GM21526 (cell line): ENCODE measurements around the gene HYAL2.
"Not testable (repeated sequence)": the region's sequence is repeated elsewhere in the genome, so short reads cannot be mapped to it uniquely, and the experiment has no call there.

Source experiments
- ATAC-seq: cut with Tn5 transposase; IDR thresholded peaks from one replicate; pipeline ENCODE4 v1.9.1; 2021; ENCODE audit warnings: moderate library complexity; ENCODE audit not compliant: unreplicated experiment, low FRiP score

HYAL2 gene

DNA sequence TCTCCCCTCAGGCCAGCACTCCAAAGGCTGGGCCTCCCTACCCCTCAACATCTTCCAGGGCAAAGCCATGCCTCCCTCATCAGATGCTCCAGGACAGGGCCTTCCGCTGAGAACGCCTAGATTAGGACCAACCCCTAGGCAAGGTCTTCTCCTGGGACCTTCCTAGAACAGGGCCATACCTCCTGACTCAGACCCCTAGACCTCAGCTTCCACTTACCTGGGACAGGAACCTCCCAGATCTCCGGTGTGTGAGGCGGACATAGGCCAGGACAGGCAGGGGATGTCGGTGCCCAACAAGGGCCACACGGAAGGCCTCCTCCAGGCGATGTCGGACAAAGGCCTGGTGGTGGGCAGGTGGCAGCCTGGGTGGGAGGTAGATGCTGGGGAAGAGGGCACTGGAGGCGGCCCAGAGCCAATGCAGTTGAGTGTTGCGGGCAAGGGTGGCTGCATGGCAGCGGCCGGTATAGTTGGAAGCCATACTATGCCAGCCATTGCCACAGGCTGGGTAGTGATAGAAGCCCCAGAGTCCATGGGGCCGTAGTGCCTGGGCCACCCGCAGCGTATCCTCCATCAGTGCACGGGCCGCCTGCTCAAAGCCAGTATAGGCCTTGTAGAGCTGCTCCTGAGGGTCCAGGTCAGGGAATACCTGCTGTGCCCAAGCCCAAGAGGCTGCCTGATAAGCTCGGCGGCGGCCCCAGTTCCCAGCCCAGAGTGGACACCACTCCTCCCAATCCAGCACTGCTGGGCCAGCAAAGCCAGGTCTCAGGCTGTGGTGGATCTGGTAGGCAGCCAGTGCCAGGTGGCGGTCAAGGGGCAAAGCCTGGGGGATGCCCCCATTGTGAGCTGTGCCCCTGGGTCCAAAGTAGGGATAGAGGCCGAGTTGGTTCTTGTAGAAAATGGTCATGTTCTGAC is 27.8 kb downstream of the HYAL2 start:
- ATAC-seq: no peak

DNA sequence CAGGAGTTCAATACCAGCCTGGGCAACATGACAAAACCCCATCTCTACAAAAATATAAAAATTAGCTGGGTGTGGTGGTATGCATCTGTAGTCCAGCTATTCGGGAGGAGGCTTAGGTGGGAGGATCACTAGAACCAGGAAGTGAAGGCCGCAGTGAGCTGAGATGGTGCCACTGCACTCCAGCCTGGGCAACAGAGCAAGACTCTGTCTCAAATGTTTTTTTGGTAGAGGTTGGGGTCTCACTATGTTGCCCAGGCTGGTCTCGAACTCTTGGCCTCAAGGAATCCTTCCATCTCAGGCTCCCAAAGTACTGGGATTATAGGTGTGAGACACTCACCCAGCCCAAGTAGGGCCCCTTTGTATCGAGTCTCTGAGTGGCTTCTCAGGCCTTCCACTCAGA is 28.5 kb downstream of the HYAL2 start:
- no peak for ATAC-seq

DNA sequence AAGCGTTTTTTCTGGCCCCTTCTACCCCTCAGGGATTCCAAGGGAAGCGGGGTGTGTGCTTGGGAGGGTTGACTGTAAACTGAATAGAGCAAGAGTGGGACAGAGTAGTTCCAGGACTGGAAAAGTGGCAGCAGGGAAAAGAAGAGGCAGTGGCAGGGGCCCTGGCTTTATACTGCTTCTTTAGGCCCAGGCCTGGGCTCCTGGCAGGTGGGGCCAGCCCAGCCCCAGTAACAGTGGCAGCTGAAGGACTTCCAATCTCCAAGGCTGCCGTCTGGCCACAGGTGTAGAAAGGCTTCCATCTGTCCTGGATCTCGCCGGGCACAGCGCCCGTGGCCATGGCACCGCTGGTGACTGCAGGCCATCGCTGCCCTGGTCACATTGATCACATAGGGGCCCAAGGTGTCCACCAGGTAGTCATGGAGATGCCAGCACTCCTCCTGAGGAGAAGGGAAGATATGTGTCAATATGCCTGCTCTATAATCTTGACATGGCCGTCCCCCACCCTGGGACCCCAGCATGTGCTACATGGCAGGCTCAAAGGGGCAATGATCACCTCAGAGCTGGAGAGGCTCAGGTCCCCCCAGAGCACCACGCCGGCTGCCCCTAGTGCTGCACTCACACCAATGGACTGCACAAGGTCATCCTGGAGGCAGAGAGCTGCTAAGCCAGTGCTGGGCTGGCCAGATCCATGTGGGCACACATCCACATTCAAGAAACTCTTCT is 29.3 kb downstream of the HYAL2 start:
- no peak for ATAC-seq

DNA sequence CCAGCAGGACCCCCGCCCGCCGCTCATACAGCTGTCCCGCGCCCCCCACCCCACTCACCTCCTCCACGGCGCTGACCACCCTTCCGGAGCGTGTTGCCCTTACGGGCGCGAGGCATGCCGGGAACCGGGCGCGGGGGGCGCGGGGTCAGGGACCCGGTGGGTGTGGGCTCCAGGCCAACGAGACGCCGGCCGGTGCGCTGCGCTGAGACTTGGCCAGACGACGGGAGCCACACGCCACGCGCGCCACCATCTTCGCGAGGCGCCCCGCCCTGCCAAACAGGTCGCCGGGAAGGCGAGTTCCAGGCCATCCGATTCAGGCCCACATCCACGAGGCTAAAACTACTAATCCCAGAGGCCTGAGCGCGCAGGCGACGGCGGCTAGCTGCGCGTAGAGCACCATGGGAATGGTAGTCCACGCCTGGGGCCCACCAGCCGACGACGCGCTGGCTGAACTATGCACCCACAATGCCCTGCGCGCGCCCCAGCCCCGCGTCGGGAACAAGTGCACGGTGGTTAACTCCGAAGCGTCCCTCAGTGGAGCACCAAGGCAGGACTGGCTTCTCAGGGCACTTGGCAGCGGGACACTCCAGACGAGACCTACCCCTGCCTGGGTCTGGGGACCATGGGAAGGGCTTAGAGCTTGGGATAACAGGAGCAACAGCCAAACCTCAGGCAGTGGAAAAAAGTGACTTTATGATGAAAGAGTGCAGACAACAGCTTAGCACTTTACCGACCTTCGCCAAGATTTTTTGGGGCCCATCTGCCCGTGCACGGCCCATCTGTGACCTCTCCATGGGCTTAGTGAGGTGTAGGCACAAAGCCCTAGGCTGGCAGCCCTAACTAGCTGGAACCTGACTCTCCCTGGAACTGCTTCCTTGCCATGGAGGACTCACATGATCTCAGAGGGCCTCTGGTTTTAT is 30.1 kb downstream of the HYAL2 start, which contains the start of gene IFRD2:
TSS of gene IFRD2 (minus strand) at position 271 of the 920 bp plus-strand sequence. CDS start at position 116, 155 bp downstream.
- ATAC-seq: peak; percentile 85

DNA sequence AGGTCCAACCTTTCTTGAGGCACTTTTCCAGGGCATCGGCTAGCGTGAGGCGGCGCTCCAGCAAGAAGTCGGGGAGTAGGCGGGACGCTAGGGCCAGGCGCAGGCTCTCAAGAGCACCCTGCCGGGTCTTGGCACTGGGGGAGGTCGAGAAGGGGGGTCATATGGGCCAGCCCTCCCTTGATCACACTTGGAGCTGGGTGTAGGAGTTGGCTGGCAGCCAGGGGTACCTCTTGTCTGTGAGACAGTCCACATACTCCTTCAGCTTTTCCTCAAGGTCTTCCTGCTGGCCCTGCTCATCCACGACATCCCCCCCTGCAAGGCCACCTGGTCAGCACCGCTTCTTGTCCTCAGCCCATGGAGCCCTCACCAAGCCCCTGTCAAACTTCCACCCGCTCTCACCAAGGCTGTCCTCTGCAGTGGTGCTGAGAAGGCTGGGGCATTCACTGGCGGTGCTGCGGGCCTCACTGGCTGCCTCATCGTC is 32.3 kb downstream of the HYAL2 start:
- ATAC-seq: no peak

DNA sequence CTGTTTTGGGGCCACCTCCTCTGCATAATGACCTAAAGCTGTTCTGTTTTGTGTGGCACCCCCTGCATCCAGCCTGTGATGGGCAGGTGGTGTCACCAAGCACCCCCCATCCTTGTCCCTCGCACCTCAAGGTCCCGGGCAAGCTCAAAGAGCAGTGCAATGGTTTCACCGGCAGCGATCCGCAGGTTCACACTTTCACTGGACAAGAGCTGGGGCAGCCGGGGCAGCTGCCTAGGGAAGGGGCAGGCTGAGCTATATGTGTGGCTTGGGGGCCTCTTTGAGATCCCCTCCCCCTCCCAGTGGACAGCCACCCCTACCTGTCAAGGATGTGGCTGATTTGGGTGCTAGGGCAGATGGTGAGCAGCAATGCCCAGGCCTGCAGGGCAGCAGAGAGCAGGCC is 33.4 kb downstream of the HYAL2 start:
- ATAC-seq: no peak

DNA sequence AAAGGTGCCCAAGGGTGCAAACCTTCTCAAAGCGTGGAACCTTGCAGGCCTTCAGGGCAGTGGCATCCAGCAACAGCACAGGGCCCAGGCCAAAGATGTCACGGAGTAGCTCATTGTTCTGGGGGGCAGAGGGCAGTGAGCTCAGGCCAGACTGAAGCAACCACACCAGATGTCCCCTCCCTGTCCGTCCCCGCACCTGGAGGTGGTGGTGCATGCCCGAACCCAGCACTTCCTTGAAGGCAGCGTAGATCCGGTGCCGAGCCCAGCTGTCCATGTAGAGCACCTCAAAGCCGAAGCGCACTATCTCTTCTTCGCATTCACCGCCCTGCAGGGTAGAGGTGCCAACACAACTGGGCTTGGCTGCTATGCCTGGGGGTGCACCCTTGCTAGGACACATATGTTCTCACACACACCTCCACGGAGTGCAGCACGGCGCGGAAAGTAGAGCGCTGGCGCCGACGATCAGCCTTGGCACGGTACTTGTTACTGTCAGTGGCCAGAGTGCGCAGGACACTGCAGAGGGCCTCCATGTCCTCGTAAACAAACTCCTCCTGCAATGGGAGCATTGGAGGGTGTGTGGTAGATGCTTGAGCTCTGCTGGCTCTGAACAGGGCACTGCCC is 34.0 kb downstream of the HYAL2 start:
- no peak for ATAC-seq

DNA sequence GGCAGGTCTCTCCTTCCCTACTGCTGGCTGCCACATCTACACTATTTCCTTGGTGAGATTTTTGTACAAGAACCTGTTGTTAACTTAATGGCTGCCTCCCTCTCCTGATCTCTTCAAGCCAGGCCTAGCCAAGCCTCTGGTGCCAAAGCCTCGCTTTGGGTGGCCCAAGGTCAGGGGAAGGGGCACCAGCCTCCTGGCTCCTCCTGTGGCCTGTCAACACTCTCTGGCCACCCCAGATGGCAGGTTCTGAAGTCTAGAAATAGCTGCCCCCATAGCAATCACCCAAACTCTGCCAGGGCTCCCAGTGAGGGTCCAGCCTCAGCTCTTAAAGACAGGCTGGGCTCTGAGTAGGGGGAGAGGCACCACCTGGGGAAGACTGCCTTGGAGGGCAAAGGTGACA is 35.3 kb downstream of the HYAL2 start:
- no peak for ATAC-seq

DNA sequence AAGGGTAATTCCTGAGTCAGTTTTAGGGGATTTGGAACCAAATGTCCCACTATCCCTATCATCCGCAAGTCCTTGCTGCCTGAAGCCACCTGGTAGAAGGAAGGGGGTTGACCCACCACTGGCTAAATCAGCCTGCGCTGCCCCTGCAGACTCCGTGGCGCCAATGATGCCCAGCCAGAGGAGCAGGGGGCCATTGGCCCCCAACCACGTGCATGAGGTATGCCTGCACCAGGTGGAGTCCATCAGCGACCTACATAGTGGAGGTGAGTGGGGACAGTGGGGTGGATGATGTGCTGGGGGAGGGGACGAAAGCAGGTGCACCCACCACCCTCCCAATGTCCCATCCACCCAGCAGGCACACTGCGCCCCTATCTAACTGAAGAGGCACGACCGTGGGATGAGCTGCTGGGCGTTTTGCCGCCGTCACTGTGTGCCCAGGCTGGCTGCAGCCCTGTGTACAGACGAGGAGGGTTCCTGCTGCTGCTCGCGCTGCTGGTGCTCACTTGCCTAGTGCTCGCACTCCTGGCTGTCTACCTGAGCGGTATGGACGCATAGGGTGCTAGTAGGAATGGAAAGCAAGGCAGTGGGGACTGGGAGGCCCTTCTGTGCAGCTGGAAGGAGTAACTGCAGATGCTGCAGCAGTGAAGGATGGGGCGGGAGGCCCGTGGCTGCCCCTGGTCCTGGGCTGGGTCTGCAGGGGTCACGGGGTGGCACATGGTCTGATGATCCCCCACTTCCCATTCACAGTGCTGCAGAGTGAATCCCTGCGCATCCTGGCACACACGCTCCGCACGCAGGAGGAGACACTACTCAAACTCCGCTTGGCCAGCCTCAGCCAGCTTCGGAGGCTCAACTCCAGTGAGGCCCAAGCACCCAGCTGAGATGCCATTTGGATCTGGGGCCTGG is 36.0 kb downstream of the HYAL2 start:
- ATAC-seq: no peak

DNA sequence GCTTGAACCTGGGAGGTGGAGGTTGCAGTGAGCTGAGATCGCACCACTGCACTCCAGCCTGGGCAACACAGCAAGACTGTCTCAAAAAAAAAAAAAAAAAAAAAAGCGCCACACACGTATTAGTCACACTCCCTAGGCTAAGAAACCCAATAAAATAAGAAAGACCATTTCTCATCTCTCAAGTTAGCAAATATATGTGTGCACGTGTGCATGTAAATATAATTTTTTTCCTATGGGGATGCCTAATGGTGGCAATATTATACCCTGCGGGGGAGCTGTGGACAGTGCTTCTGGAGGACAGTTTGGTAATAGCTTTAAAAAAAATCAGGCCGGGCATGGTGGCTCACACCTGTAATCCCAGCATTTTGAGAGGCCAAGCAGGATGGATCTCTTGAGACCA is 38.4 kb downstream of the HYAL2 start:
- not testable (repeated sequence) for ATAC-seq

DNA sequence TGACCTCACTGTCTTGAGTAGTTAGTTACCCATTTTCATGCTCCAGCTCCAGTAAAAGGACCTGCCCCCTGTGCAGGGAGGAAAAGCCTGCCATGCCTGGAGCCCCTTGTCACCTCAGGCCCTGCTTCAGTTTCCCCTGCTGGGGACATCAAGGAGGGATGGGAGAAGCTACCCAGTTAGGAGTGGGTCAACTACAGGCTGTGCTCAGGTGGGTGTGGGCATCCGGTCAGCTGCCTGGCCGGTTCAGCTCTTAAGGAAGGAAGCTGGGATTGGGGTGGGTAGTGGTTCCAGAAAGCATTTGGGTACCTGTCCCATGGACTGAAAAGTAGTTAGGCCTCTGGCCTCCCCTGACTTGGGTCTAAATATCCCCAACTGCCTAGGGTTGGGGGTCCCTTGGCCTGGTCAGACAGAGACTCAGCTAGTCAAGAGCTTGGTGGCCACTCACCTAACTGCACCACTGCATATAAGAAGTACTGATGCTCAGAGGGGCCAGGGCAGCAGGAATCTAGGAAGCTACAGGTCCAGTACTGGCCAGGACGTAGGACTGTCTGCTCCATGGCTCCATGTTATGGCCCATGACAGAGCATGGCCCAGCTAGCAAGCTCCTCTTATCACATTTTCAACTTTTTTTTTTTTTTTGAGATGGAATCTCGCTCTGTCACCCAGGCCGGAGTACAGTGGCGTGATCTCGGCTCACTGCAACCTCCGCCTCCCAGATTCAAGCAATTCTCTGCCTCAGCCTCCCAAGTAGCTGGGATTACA is 43.1 kb downstream of the HYAL2 start:
- ATAC-seq: no peak

DNA sequence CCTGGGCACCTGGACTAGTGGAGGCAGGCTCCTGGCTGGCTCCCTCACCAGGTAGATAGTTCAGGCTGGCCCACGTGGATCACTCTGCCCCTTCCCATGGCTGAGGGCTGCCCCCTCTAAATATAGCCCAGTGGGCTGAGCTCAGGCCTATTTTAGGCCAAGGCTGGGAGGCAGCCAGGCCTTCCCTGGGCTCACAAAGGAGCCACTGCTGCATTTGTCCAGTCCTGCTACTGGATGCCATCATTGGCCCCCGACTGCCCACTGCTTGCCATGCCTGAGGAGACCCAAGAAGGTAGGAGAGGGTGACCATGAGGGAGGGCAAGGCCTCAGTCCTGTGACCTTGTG is 43.7 kb downstream of the HYAL2 start, which contains the start of gene LSMEM2:
TSS of gene LSMEM2 (plus strand) at position 208 of the 345 bp plus-strand sequence. CDS start at position 235, 27 bp downstream.
- ATAC-seq: no peak

DNA sequence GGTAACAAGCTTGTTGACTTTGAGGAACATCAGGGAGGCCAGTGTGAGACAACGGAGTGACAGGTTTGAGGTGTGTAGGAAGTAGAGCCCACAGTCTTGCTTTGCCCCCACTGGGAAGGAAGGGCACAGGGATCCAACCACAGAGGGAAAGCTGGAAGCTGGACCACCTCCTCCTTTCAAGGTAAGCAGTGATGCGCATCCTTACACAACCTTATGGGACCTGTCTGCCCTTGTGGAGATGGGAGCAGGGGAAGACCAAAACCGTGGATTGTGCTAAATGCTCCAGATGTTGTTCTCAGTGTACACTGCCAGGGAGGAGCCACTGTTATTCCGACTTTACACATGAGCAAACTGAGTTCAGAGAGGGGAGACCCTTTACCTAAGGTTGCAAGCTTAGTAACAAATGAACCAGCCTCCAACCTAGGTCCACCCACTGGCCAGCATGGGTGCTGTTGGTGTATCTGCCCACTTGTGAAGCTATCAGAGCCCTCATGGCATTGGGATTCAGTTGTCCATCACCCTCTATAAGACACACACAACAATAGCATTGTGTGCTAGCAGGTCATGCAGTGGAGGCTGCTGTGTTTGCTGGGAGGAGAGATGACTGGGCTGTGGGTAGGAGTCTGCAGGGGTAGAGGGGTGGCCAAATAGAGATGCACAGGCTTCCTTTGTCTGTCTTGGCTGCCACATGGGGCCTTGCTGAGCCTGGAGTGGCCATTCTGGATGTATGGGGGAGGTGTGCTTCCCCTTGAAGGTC is 44.2 kb downstream of the HYAL2 start:
- ATAC-seq: no peak

DNA sequence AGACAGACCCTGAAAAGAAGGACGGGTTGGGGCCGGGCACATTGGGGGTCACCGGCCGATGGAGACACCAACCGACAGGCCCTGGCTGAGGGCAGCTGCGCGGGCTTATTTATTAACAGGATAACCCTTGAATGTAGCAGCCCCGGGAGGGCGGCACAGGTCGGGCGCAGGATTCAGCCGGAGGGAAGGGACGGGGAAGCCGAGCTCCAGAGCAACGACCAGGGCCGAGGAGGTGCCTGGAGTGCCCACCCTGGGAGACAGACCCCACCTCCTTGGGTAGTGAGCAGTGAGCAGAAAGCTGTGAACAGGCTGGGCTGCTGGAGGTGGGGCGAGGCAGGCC is 45.8 kb downstream of the HYAL2 start:
- ATAC-seq: no peak

DNA sequence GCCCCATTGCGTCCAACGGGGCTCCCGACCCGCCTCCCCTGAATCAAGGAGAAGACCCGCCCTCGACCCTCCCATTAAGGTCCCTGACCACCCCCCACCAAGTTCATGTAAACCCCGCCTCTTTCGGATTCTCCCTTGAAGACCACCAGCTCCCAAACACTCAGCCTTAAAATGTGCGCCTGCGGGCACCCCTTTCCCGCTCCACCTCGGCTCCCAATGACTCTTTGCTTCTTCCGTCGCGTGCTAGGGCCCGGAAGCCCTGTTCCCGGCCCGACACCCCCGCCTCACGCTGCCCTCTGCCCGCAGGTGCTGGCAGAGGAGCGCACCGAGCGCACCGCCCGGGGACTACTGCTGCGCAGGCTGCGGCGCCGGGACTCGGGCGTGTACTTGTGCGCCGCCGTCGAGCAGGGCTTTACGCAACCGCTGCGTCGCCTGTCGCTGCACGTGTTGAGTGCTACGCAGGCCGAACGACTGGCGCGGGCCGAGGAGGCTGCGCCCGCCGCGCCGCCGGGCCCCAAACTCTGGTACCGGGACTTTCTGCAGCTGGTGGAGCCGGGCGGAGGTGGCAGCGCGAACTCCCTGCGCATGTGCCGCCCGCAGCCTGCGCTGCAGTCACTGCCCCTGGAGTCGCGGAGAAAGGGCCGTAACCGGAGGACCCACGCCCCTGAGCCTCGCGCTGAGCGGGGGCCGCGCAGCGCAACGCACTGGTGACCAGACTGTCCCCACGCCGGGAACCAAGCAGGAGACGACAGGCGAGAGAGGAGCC is 46.4 kb downstream of the HYAL2 start:
- no peak for ATAC-seq

DNA sequence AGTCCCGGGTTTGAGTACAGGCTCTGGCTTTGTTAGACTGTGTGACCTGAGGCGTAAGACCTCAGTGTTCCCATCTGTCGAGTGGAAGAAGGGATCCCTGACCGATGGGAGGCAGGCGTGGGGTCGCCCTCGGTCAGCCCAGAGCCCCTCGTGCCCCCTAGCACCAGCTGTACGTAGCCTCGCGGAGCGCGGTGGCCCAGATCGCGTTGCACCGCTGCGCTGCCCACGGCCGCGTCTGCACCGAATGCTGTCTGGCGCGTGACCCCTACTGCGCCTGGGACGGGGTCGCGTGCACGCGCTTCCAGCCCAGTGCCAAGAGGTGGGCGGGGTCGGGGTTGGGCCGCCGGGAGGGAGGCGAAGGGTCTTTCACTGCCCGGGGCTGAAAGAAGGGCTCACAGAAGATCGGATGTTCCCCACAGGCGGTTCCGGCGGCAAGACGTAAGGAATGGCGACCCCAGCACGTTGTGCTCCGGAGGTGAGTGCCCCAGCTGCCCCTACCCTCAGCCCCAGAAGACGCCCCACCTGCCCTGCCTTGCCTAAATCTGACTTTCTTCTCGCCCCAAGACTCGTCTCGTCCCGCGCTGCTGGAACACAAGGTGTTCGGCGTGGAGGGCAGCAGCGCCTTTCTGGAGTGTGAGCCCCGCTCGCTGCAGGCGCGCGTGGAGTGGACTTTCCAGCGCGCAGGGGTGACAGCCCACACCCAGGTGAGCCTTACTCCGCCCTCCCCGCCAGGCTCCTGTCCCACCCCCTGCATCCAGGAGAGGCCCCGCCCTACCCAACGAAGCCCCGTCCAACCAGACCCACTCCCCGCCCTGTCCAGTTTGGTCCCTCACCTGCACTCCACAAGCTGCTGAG is 47.2 kb downstream of the HYAL2 start:
- no peak for ATAC-seq
